K562 (cell line): ENCODE results near the gene ZNF692. TPM values are rescaled to one million over a fixed set of nuclear protein-coding genes. Genes with fewer than 3 reads are reported as not detected.

ENCODE experiments used
- CBX8 ChIP-seq: fragments of 200-600 bp; sonication (generic); IDR thresholded peaks from 2 replicates; pipeline ENCODE4 v1.6.1; 2012; ENCODE audit warnings: borderline replicate concordance, mixed run types, low read depth, mild to moderate bottlenecking, moderate library complexity, mixed read lengths, low read length, control low read depth, inconsistent platforms; ENCODE audit not compliant: poor library complexity, severe bottlenecking; ENCODE audit errors: extremely low read depth
- DIDO1 ChIP-seq: fragments of 450-650 bp; IDR thresholded peaks from 2 replicates; pipeline ENCODE4 v1.6.1; 2016; ENCODE audit warnings: low read depth, missing biosample characterization, missing genetic modification characterization
- HMGXB4 ChIP-seq: sonication (generic); formaldehyde crosslinking; IDR thresholded peaks from 2 replicates; pipeline ENCODE4 v1.8.1; 2023; ENCODE audit warnings: mild to moderate bottlenecking, missing genetic modification reagents
- IRF2 ChIP-seq: sonication (generic); formaldehyde crosslinking; IDR thresholded peaks from 2 replicates; pipeline ENCODE4 v1.8.1; 2022; ENCODE audit warnings: mild to moderate bottlenecking, missing genetic modification reagents
- KDM2B ChIP-seq: fragments of 250-450 bp; sonication (Bioruptor Pico); IDR thresholded peaks from 2 replicates; pipeline ENCODE4 v1.8.0; 2021; ENCODE audit warnings: mild to moderate bottlenecking, moderate library complexity
- MECOM ChIP-seq: fragments of 250-450 bp; sonication (Bioruptor Pico); IDR thresholded peaks from 2 replicates; pipeline ENCODE4 v1.8.0; 2022; ENCODE audit warnings: inconsistent platforms
- MIER1 ChIP-seq: fragments of 450-650 bp; IDR thresholded peaks from 2 replicates; pipeline ENCODE4 v1.6.1; 2016; ENCODE audit warnings: antibody characterized with exemption, mild to moderate bottlenecking, low read depth
- NEUROD1 ChIP-seq: fragments of 150-350 bp; IDR thresholded peaks from 2 replicates; pipeline ENCODE4 v1.6.1; 2014; ENCODE audit warnings: borderline replicate concordance, low read length, low read depth; ENCODE audit not compliant: partially characterized antibody
- PCBP1 ChIP-seq: fragments of 200-400 bp; formaldehyde crosslinking; IDR thresholded peaks from 2 replicates; pipeline ENCODE4 v1.6.1; 2018; ENCODE audit warnings: mild to moderate bottlenecking, low read depth, low read length; ENCODE audit not compliant: poor library complexity, severe bottlenecking
- POLR2H ChIP-seq: IDR thresholded peaks from 2 replicates; pipeline ENCODE4 v1.6.1; 2016; ENCODE audit warnings: missing genetic modification characterization, low read depth, mild to moderate bottlenecking, control low read depth, missing compliant biosample characterization, moderate library complexity
- RFX5 ChIP-seq: IDR thresholded peaks from 2 replicates; pipeline ENCODE4 v1.6.1; 2011; ENCODE audit warnings: low read depth, mild to moderate bottlenecking, improper control_type of control experiment, low read length
- SIN3B ChIP-seq: fragments of 450-650 bp; IDR thresholded peaks from 2 replicates; pipeline ENCODE4 v1.6.1; 2017; ENCODE audit warnings: low read depth, mild to moderate bottlenecking, moderate library complexity
- TOE1 ChIP-seq, 2 experiments: fragments of 450-650 bp in 1 of 2; sonication (generic) in 1 of 2; formaldehyde crosslinking in 1 of 2; IDR thresholded peaks; 2 replicates each; pipeline versions ENCODE4 v1.7.1 to v1.8.0; 2016 to 2022; ENCODE audit warnings: borderline replicate concordance in 2 of 2, mild to moderate bottlenecking in 2 of 2, antibody characterized with exemption in 1 of 2, inconsistent platforms in 1 of 2, low read depth in 1 of 2, missing genetic modification reagents in 1 of 2, moderate library complexity in 1 of 2
- YBX1 ChIP-seq: fragments of 450-650 bp; IDR thresholded peaks from 2 replicates; pipeline ENCODE4 v1.7.1; 2016; ENCODE audit warnings: mild to moderate bottlenecking
- ZC3H11A ChIP-seq: IDR thresholded peaks from 2 replicates; pipeline ENCODE4 v1.6.1; 2012; ENCODE audit warnings: low read depth, low read length, improper control_type of control experiment
- ZNF143 ChIP-seq: sonication (generic); formaldehyde crosslinking; IDR thresholded peaks from 2 replicates; pipeline ENCODE4 v1.9.0; 2022; ENCODE audit warnings: mild to moderate bottlenecking, missing genetic modification reagents
- ZNF146 ChIP-seq: IDR thresholded peaks from one replicate; pipeline ENCODE4 v1.6.1; 2018; ENCODE audit warnings: missing compliant biosample characterization; ENCODE audit not compliant: unreplicated experiment
- ZNF384 ChIP-seq: IDR thresholded peaks from 2 replicates; pipeline ENCODE4 v1.6.1; 2012; ENCODE audit warnings: low read depth, low read length, improper control_type of control experiment
- polyA plus RNA-seq, 8 experiments: library from polyadenylated mRNA; depleted of rRNA in 4 of 8; stranded (reverse) in 5 of 8; unstranded in 3 of 8; fragments of >200 nt; fragmentation: Nextera tagmentation in 2 of 8; fragmentation: Illumina TruSeq in 1 of 8; extraction: Ambion mirVana in 2 of 8; extraction: Trizol in 1 of 8; gene quantifications; 2 replicates each; pipeline versions ENCODE4 v1.2.1 to v1.2.3, GENCODE V29; 2011 to 2014; ENCODE audit warnings: inconsistent platforms in 1 of 8, missing spikeins in 1 of 8
- total RNA-seq, 7 experiments: library from RNA; depleted of rRNA in 6 of 7; stranded (reverse); fragments of >200 nt in 6 of 7; fragmentation: Illumina TruSeq in 2 of 7; extraction: Trizol in 2 of 7; gene quantifications; 2 replicates each; pipeline versions ENCODE4 v1.2.1 to v1.2.3, GENCODE V29; 2011 to 2021; ENCODE audit warnings: low replicate concordance in 1 of 7
- TF ChIP-seq, protein P1 (sequence below): fragments of 200-400 bp; formaldehyde crosslinking; IDR thresholded peaks from 2 replicates; pipeline ENCODE4 v1.6.1; 2017; ENCODE audit warnings: mild to moderate bottlenecking, low read depth, low read length, moderate library complexity

The ZNF692 gene
- total and polyA plus RNA-seq, 9 of the 15 experiments (the other 6 are each of a cell fraction or from before 2014, with no cell fraction given) = 8.4 to 143 (median 55.9) TPM

DNA sequence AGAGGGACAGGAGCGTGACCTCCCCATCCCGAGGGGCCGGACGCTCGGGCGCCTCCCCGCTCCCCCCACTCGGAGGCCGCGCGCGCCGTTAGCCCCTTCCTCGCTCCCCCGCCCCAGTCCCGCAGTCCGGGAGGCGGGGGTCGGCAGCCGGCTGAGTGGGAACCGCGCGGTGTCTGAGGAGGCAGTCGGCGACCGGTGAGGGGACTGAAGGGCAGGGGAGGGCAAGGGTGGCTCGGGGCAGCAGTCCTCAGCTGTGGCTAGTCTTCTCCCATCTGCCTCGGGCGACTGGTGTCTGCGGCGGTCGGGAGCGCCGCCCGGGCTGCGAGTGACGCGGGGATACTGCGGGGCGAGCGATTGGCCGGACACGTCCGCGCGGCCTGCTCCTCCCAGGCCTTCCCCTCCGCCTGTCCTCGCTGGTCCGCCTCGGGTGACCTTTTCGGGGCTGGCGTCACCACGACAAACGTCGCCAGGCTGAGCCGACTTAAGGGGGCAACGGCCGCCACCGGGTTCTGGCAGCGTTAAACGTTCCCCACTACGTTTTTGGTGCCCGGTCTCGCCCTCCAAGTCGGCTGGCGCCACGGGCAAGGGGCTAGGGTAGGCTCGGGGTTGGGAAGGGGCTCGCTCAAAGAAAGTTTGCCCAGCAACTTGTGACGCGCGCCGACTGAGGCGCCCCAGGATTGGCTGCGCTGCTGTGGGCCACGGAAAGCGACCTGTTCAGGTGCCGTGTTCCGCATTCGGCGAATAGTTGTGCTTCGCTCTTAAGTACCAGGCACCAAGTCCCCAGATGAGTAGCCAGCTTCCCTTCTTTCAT lies 20.3 kb downstream of the ZNF692 start (continued):
- TF ChIP-seq DIDO1 (no peak), ZNF143 (CRISPR knock-in tag) (peak; percentile 58; the same call in 1 of the 2 replicates), YBX1 (no peak), NEUROD1 (peak; percentile 69), IRF2 (CRISPR knock-in tag) (no peak), KDM2B (CRISPR knock-in tag) (no peak), ZNF384 (no peak), POLR2H (tag) (peak; percentile 82; the same call in 1 of the 2 replicates), TOE1 (IDR thresholded peaks at IDR 0.05; ENCODE audit: borderline replicate concordance) (peak; percentile 81), TOE1 (CRISPR knock-in tag; IDR thresholded peaks at IDR 0.05; ENCODE audit: borderline replicate concordance, low read depth) (peak; percentile 83; the same call in 1 of the 2 replicates), SIN3B (no peak), RFX5 (peak; percentile 98), HMGXB4 (CRISPR knock-in tag) (peak; percentile 97), CBX8 (no peak), PCBP1 (peak; percentile 83), ZNF146 (no peak), MIER1 (no peak), ZC3H11A (no peak), MECOM (CRISPR knock-in tag) (no peak)
- TF ChIP-seq, protein P1, sequence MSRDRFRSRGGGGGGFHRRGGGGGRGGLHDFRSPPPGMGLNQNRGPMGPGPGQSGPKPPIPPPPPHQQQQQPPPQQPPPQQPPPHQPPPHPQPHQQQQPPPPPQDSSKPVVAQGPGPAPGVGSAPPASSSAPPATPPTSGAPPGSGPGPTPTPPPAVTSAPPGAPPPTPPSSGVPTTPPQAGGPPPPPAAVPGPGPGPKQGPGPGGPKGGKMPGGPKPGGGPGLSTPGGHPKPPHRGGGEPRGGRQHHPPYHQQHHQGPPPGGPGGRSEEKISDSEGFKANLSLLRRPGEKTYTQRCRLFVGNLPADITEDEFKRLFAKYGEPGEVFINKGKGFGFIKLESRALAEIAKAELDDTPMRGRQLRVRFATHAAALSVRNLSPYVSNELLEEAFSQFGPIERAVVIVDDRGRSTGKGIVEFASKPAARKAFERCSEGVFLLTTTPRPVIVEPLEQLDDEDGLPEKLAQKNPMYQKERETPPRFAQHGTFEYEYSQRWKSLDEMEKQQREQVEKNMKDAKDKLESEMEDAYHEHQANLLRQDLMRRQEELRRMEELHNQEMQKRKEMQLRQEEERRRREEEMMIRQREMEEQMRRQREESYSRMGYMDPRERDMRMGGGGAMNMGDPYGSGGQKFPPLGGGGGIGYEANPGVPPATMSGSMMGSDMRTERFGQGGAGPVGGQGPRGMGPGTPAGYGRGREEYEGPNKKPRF = no peak
